Measurements from ENCODE around the gene ZEB2.

Gene ZEB2

GRCh38 chr2:144511937-144512336 is 8.0 kb downstream of the ZEB2 start:
- H3K9me2 ChIP-seq (replicated peaks; ENCODE audit: control insufficient read depth, low read length): no peaks in the 10 kb centered on the region
- H3K27me3 ChIP-seq (ENCODE audit: control insufficient read depth, low read length): peaks cover 13% of the 10 kb centered on the region
- TF ChIP-seq CTCF (IDR thresholded peaks at IDR 0.05; ENCODE audit: low read depth, low read length, poor library complexity, severe bottlenecking): no peak
- TF ChIP-seq EZH2phosphoT487 (IDR thresholded peaks at IDR 0.05; ENCODE audit: borderline replicate concordance, low read length): no peak
- no peak overlapping the region for H3K4me2 ChIP-seq (ENCODE audit: low read length)
- H3K4me3 ChIP-seq (ENCODE audit: low read length): no peak overlapping the region
- peaks cover 15% of the 10 kb centered on the region for H4K20me1 ChIP-seq (ENCODE audit: control insufficient read depth, insufficient read depth, low read depth, low read length)
- no peak overlapping the region for H3K27ac ChIP-seq (ENCODE audit: low read depth, low read length)
- peaks cover 25% of the 10 kb centered on the region for H3K4me1 ChIP-seq (ENCODE audit: control insufficient read depth, low read length)
- no peaks in the 10 kb centered on the region for H3F3A ChIP-seq (ENCODE audit: control insufficient read depth, insufficient read depth)
- H3K9me3 ChIP-seq (ENCODE audit: control insufficient read depth, insufficient read depth, low read length): no peaks in the 10 kb centered on the region
- peaks cover 28% of the 10 kb centered on the region for H3K79me2 ChIP-seq (ENCODE audit: control insufficient read depth, low read length)
- peaks cover 9% of the 10 kb centered on the region for H3K36me3 ChIP-seq (ENCODE audit: control insufficient read depth, low read length)

DNA sequence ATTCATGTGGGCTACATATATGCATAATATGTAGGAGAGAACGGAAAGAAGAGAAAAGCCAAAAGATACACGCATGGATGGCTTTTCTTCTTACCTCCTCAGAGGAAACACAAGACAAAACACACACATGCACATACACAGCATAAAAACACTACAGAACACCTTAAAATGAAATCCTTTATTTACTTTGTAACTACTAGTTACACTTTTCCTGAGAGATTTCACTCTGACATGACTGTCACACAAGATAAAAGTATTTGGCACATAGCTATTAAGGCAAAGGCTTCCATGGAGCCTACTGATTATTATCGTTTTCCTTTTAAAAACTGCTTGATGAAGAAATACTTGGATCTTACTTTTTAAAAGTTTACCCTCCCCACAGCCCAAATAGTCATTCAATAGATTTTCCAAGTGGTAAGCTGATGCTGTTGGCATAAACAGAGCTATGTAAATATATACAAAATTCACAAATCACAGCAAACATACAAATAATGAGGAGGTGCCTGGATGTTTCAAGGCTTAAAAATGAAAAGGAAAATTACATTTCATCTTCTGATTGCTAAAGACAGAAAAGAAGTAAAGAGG is 8.6 kb downstream of the ZEB2 start:
- TF ChIP-seq CTCF (IDR thresholded peaks at IDR 0.05; ENCODE audit: low read depth, low read length, poor library complexity, severe bottlenecking): no peak
- no peak for TF ChIP-seq EZH2phosphoT487 (IDR thresholded peaks at IDR 0.05; ENCODE audit: borderline replicate concordance, low read length)
- no peaks in the 10 kb centered on the region for H3F3A ChIP-seq (ENCODE audit: control insufficient read depth, insufficient read depth)
- H3K9me2 ChIP-seq (replicated peaks; ENCODE audit: control insufficient read depth, low read length): no peaks in the 10 kb centered on the region
- peaks cover 25% of the 10 kb centered on the region for H3K4me1 ChIP-seq (ENCODE audit: control insufficient read depth, low read length)
- no peak overlapping the region for H3K27ac ChIP-seq (ENCODE audit: low read depth, low read length)
- peaks cover 15% of the 10 kb centered on the region for H4K20me1 ChIP-seq (ENCODE audit: control insufficient read depth, insufficient read depth, low read depth, low read length)
- H3K4me3 ChIP-seq (ENCODE audit: low read length): no peak overlapping the region
- no peaks in the 10 kb centered on the region for H3K9me3 ChIP-seq (ENCODE audit: control insufficient read depth, insufficient read depth, low read length)
- H3K36me3 ChIP-seq (ENCODE audit: control insufficient read depth, low read length): peaks cover 9% of the 10 kb centered on the region
- H3K79me2 ChIP-seq (ENCODE audit: control insufficient read depth, low read length): peaks cover 26% of the 10 kb centered on the region
- peaks cover 11% of the 10 kb centered on the region for H3K27me3 ChIP-seq (ENCODE audit: control insufficient read depth, low read length)
- no peak overlapping the region for H3K4me2 ChIP-seq (ENCODE audit: low read length)

GRCh38 chr2:144510294-144510991 is 9.5 kb downstream of the ZEB2 start:
- Histone ChIP-seq H4K20me1 (ENCODE audit: control insufficient read depth, insufficient read depth, low read depth, low read length) (peaks cover 15% of the 10 kb centered on the region), H3K9me3 (ENCODE audit: control insufficient read depth, insufficient read depth, low read length) (no peaks in the 10 kb centered on the region), H3K27me3 (ENCODE audit: control insufficient read depth, low read length) (peaks cover 5% of the 10 kb centered on the region), H3F3A (ENCODE audit: control insufficient read depth, insufficient read depth) (no peaks in the 10 kb centered on the region), H3K4me1 (ENCODE audit: control insufficient read depth, low read length) (peaks cover 20% of the 10 kb centered on the region), H3K4me3 (ENCODE audit: low read length) (no peak overlapping the region), H3K79me2 (ENCODE audit: control insufficient read depth, low read length) (peaks cover 25% of the 10 kb centered on the region), H3K27ac (ENCODE audit: low read depth, low read length) (no peak overlapping the region), H3K4me2 (ENCODE audit: low read length) (no peak overlapping the region), H3K9me2 (replicated peaks; ENCODE audit: control insufficient read depth, low read length) (no peaks in the 10 kb centered on the region), H3K36me3 (ENCODE audit: control insufficient read depth, low read length) (peaks cover 9% of the 10 kb centered on the region)
- TF ChIP-seq CTCF (IDR thresholded peaks at IDR 0.05; ENCODE audit: low read depth, low read length, poor library complexity, severe bottlenecking) (no peak), EZH2phosphoT487 (IDR thresholded peaks at IDR 0.05; ENCODE audit: borderline replicate concordance, low read length) (no peak)
